Endothelial cell (in vitro differentiated cells): ENCODE results near the gene PDE3A. TPM values are rescaled to one million over a fixed set of nuclear protein-coding genes. Genes with fewer than 3 reads are reported as not detected.

Experiments used
- DNase-seq: peaks from one replicate; pipeline ENCODE4 v3.0.0; 2021; ENCODE audit warnings: low spot score
- H3K27ac Mint-ChIP-seq: one replicate; pipeline ENCODE4 v1.8.0; 2021; ENCODE audit warnings: mixed read lengths, inconsistent platforms; ENCODE audit not compliant: unreplicated experiment
- H3K27me3 Mint-ChIP-seq: one replicate; pipeline ENCODE4 v1.8.0; 2021; ENCODE audit warnings: mild to moderate bottlenecking, moderate library complexity, mixed read lengths, inconsistent platforms; ENCODE audit not compliant: unreplicated experiment
- H3K36me3 Mint-ChIP-seq: one replicate; pipeline ENCODE4 v1.8.0; 2021; ENCODE audit warnings: mild to moderate bottlenecking, low read depth, mixed read lengths, inconsistent platforms; ENCODE audit not compliant: unreplicated experiment
- H3K4me1 Mint-ChIP-seq: one replicate; pipeline ENCODE4 v1.8.0; 2021; ENCODE audit warnings: mild to moderate bottlenecking, mixed read lengths, inconsistent platforms; ENCODE audit not compliant: unreplicated experiment
- H3K4me3 Mint-ChIP-seq: one replicate; pipeline ENCODE4 v1.8.0; 2021; ENCODE audit warnings: mild to moderate bottlenecking, mixed read lengths, inconsistent platforms; ENCODE audit not compliant: unreplicated experiment
- H3K9me3 Mint-ChIP-seq: one replicate; pipeline ENCODE4 v1.8.0; 2021; ENCODE audit warnings: mixed read lengths, inconsistent platforms; ENCODE audit not compliant: unreplicated experiment
- total RNA-seq: library from RNA; stranded (reverse); fragmentation: NEBNext Ultra II Directional; extraction: Animal tissue kit (Norgen Biotek cat#: 25700); gene quantifications from one replicate; pipeline ENCODE4 v1.2.1, GENCODE V29; 2021; ENCODE audit not compliant: unreplicated experiment
- TF ChIP-seq, protein P1 (sequence below): fragments of 200-600 bp; sonication (generic); IDR thresholded peaks from one replicate; pipeline ENCODE4 v1.5.0; 2021; ENCODE audit warnings: antibody characterized with exemption; ENCODE audit not compliant: unreplicated experiment

PDE3A gene
- total RNA-seq, 1 donor from 2014 or later, result 0.97 TPM

DNA sequence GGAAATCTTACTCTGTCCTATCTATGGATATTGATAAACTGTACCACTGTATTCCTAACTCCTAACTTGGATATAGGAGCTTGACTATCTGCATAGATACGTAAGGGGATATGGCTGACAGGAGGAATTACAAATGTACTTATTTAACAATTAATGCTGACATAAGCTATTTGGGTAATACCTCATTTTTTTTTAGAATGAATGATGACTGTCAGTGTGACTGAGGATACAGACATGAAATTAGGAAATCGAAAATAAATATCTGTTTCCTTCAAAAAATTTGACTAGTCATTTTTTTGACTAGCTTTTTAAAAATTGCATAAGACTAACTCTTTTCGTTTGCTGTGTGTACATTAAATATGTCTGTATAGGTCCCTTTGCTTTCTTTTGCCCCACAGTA is 74.9 kb downstream of the PDE3A start:
- Mint-ChIP-seq H3K27me3 (no peaks in the 10 kb centered on the region), H3K36me3 (no peaks in the 10 kb centered on the region), H3K4me3 (no peak overlapping the region), H3K27ac (no peak overlapping the region), H3K4me1 (peaks cover 6% of the 10 kb centered on the region), H3K9me3 (no peaks in the 10 kb centered on the region)
- TF ChIP-seq, protein P1, sequence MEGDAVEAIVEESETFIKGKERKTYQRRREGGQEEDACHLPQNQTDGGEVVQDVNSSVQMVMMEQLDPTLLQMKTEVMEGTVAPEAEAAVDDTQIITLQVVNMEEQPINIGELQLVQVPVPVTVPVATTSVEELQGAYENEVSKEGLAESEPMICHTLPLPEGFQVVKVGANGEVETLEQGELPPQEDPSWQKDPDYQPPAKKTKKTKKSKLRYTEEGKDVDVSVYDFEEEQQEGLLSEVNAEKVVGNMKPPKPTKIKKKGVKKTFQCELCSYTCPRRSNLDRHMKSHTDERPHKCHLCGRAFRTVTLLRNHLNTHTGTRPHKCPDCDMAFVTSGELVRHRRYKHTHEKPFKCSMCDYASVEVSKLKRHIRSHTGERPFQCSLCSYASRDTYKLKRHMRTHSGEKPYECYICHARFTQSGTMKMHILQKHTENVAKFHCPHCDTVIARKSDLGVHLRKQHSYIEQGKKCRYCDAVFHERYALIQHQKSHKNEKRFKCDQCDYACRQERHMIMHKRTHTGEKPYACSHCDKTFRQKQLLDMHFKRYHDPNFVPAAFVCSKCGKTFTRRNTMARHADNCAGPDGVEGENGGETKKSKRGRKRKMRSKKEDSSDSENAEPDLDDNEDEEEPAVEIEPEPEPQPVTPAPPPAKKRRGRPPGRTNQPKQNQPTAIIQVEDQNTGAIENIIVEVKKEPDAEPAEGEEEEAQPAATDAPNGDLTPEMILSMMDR, result no peak
- DNase-seq, result no peak

DNA sequence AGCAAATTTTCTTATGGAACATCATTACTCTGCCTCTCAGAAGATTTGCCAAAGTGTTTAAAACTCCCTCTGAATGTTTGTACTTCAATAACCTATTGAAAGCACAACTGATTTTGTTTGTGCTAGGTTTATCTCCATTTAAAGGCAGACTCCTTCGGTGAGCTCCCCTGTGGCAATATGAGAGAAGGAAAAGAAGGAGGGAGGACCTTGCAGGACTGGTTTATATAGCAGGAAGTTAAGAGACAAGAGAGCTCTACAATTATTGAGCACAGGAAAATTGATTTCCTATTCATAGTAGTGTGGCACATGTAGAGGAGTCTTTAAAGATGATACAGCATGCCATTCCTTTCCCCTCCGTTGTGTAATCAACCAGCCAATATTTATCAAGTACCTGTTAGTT is 75.5 kb downstream of the PDE3A start:
- Mint-ChIP-seq H3K4me1 (peaks cover 6% of the 10 kb centered on the region), H3K27ac (no peak overlapping the region)
- TF ChIP-seq, protein P1, result no peak

DNA sequence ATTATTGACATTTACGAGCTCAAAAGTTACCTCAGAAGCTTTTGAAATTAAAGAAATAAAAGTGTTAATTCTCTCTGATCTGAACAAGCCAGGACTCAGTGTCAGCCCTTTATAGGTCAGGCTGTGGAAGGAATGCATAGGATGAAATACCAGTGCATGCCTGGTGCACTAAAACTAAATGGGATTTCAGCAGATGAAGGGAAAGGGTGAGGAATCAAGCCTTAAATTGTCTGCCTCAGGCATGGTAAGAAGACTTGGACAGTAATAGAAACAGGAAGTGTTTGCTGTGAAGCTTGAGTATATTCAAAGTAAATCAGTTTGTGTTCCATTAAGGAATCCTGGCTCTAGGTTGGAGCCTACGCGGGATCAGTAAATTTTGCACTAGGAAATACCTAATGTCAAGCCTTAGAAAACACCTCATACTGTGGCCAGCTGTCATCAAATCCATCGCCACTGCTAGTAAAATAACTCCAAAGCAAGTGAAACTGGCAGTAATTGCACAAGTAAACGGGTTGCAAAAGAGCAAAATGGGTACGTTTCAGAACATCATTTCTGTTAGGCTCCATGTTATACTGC is 76.3 kb downstream of the PDE3A start:
- Mint-ChIP-seq H3K27me3 (no peaks in the 10 kb centered on the region), H3K4me1 (peaks cover 6% of the 10 kb centered on the region), H3K4me3 (no peak overlapping the region), H3K9me3 (no peaks in the 10 kb centered on the region), H3K36me3 (no peaks in the 10 kb centered on the region), H3K27ac (no peak overlapping the region)
- DNase-seq, result no peak
- TF ChIP-seq, protein P1, result no peak

More for the DNA sequence above, 75.5 kb downstream of the PDE3A start:
- Mint-ChIP-seq H3K9me3 (no peaks in the 10 kb centered on the region), H3K36me3 (no peaks in the 10 kb centered on the region), H3K4me3 (no peak overlapping the region), H3K27me3 (no peaks in the 10 kb centered on the region)
- DNase-seq, result no peak

DNA sequence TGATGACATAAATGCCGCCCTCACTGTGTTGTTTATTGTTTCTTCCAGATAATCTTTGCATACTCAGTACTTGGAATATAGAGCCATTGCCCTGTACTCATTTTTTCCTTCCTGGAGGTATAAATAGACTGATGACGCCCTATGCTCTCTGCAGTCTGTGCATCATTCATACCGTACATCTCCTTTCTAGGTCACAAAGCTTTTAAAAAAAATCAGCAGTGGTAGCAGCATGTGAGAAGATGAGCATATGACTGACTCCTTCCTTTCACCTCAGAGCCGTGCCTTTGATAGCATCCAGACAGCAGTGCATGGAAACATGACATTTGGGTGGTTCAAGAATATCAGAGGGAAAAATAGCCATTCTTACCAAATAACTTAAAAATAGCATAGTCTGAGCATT is 77.3 kb downstream of the PDE3A start:
- no peak overlapping the region for H3K27ac Mint-ChIP-seq
- DNase-seq, result no peak
- H3K27me3 Mint-ChIP-seq, result no peaks in the 10 kb centered on the region
- no peaks in the 10 kb centered on the region for H3K36me3 Mint-ChIP-seq
- TF ChIP-seq, protein P1, result no peak
- no peak overlapping the region for H3K4me3 Mint-ChIP-seq
- no peaks in the 10 kb centered on the region for H3K9me3 Mint-ChIP-seq
- peaks cover 6% of the 10 kb centered on the region for H3K4me1 Mint-ChIP-seq

DNA sequence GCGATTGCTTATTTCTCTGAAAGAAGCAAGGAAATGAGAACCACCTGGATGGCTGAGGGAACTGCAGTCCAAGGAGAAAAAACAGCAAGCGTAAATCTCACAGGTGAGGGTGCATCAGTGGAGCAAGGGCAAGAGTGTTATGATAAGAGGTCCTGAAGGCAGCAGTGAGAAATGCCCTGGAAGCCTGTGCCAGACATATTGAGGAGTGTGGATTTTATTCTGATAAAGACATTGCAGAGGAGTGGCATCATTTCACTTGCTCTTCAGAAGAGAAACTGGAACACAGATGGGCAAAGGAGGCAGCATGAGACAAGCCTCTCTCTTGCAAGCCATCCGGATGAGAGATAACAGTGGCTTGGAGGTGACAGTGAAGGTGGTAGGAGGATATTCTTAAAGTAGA is 78.5 kb downstream of the PDE3A start:
- TF ChIP-seq, protein P1, result no peak
- Mint-ChIP-seq H3K4me1 (peaks cover 6% of the 10 kb centered on the region), H3K27ac (no peak overlapping the region), H3K36me3 (no peaks in the 10 kb centered on the region), H3K9me3 (no peaks in the 10 kb centered on the region), H3K4me3 (no peak overlapping the region), H3K27me3 (no peaks in the 10 kb centered on the region)
- DNase-seq, result no peak
